MCF 10A (cell line): ENCODE data around the gene LRRC2. TPM values are rescaled to one million over a fixed set of nuclear protein-coding genes. Genes with fewer than 3 reads are reported as not detected.

ENCODE experiments used
- BruUV-seq: library from RNA; stranded (reverse); fragments of 400-500 nt; replicated peaks from 2 replicates; lab custom pipeline; 2021; lab: Mats Ljungman, UMichigan
- CTCF ChIA-PET: fragments of 300-600 bp; sonication (Branson Sonifier 250); formaldehyde crosslinking; extraction: SDS; loops from one replicate; lab custom pipeline; 2021; ENCODE audit warnings: antibody characterized with exemption, inconsistent platforms; lab: Yijun Ruan, JAX
- POLR2A ChIA-PET: fragments of 300-600, 350-650 bp; sonication (Branson Sonifier 250); formaldehyde crosslinking; extraction: SDS; loops from one replicate; lab custom pipeline; 2020; ENCODE audit warnings: antibody characterized with exemption, inconsistent platforms; lab: Yijun Ruan, JAX
- DNase-seq: peaks from one replicate; pipeline ENCODE4 v3.0.0-alpha.2; 2018; ENCODE audit not compliant: unreplicated experiment
- H3K27ac Mint-ChIP-seq: one replicate; pipeline ENCODE4 v1.8.0; 2022; ENCODE audit warnings: mild to moderate bottlenecking, low read depth, mixed read lengths; ENCODE audit not compliant: unreplicated experiment
- H3K27me3 Mint-ChIP-seq: one replicate; pipeline ENCODE4 v1.8.0; 2022; ENCODE audit warnings: mixed read lengths; ENCODE audit not compliant: insufficient read depth, unreplicated experiment
- H3K36me3 Mint-ChIP-seq: one replicate; pipeline ENCODE4 v1.8.0; 2022; ENCODE audit warnings: mild to moderate bottlenecking, moderate library complexity, mixed read lengths; ENCODE audit not compliant: insufficient read depth, unreplicated experiment
- H3K4me1 Mint-ChIP-seq: one replicate; pipeline ENCODE4 v1.8.0; 2022; ENCODE audit warnings: mixed read lengths; ENCODE audit not compliant: insufficient read depth, unreplicated experiment
- H3K4me3 Mint-ChIP-seq: one replicate; pipeline ENCODE4 v1.8.0; 2022; ENCODE audit warnings: mild to moderate bottlenecking, moderate library complexity, mixed read lengths; ENCODE audit not compliant: unreplicated experiment
- H3K9me3 Mint-ChIP-seq: one replicate; pipeline ENCODE4 v1.8.0; 2022; ENCODE audit warnings: mixed read lengths; ENCODE audit not compliant: unreplicated experiment
- CTCF ChIP-seq: fragments of 200-600 bp; IDR thresholded peaks from one replicate; pipeline ENCODE4 v1.8.0; 2022; ENCODE audit warnings: antibody characterized with exemption, mild to moderate bottlenecking; ENCODE audit not compliant: unreplicated experiment
- intact Hi-C: fragments of 100-400 bp; cut with micrococcal nuclease; formaldehyde crosslinking; loops from 2 replicates; pipeline ENCODE4 v1.14.1; 2022
- total RNA-seq: library from RNA; stranded (reverse); gene quantifications from 2 replicates; pipeline ENCODE4 v1.2.3, GENCODE V29; 2022

The LRRC2 gene
- total RNA-seq, 1 experiment from 2014 or later: not detected

GRCh38 chr3:46607603-46608028, 41.5 kb upstream of the LRRC2 start:
- Mint-ChIP-seq H3K9me3 (no peaks in the 10 kb centered on the region), H3K4me3 (no peak overlapping the region), H3K27ac (no peak overlapping the region), H3K4me1 (no peaks in the 10 kb centered on the region), H3K27me3 (peaks cover 11% of the 10 kb centered on the region), H3K36me3 (no peaks in the 10 kb centered on the region)
- no TSS peak for BruUV-seq
- intact Hi-C loops: no loop called here
- no peak for TF ChIP-seq CTCF
- CTCF ChIA-PET: interaction anchor here (0.7 to 1.5 kb wide), 2 partner anchors 12 to 118 kb away, joined by 3 to 7 read pairs; no protein-coding TSS in a partner anchor
- POLR2A ChIA-PET: interaction anchor here (1.7 kb wide), 1 partner anchor 9 kb away, joined by 4 read pairs; no protein-coding TSS in a partner anchor
- DNase-seq: peak; percentile 6

- BruUV-seq: no TSS peak
- no peaks in the 10 kb centered on the region for H3K9me3 Mint-ChIP-seq
- POLR2A ChIA-PET: no interaction called here
- CTCF ChIA-PET: no interaction called here
- no peak for TF ChIP-seq CTCF
- H3K27ac Mint-ChIP-seq: no peak overlapping the region
- no peaks in the 10 kb centered on the region for H3K27me3 Mint-ChIP-seq
- no peak for DNase-seq
- no peak overlapping the region for H3K4me3 Mint-ChIP-seq
- intact Hi-C loops: no loop called here
- no peaks in the 10 kb centered on the region for H3K36me3 Mint-ChIP-seq
- H3K4me1 Mint-ChIP-seq: no peaks in the 10 kb centered on the region
Observed at GRCh38 chr3:46604127-46604526, 38.0 kb upstream of the LRRC2 start.

- DNase-seq: no peak
- no peaks in the 10 kb centered on the region for H3K27me3 Mint-ChIP-seq
- no peak for TF ChIP-seq CTCF
- H3K27ac Mint-ChIP-seq: no peak overlapping the region
- no peaks in the 10 kb centered on the region for H3K4me1 Mint-ChIP-seq
- ChIA-PET POLR2A (no interaction called here), CTCF (interaction anchor here (0.6 kb wide), 1 partner anchor 700 kb away, joined by 3 read pairs; no protein-coding TSS in a partner anchor)
- no TSS peak for BruUV-seq
- H3K36me3 Mint-ChIP-seq: no peaks in the 10 kb centered on the region
- H3K9me3 Mint-ChIP-seq: no peaks in the 10 kb centered on the region
- intact Hi-C loops: no loop called here
- H3K4me3 Mint-ChIP-seq: no peak overlapping the region
Observed at GRCh38 chr3:46603446-46604046, 37.4 kb upstream of the LRRC2 start.

- POLR2A ChIA-PET: interaction anchor here (0.7 to 2.0 kb wide), 2 partner anchors 9 to 206 kb away, joined by 3 to 4 read pairs; no protein-coding TSS in a partner anchor
- intact Hi-C loops: no loop called here
Observed at GRCh38 chr3:46599590-46599989, 33.5 kb upstream of the LRRC2 start.

More at GRCh38 chr3:46599590-46599989, 33.5 kb upstream of the LRRC2 start:
- BruUV-seq: no TSS peak
- Mint-ChIP-seq H3K9me3 (no peaks in the 10 kb centered on the region), H3K4me3 (no peak overlapping the region), H3K4me1 (no peaks in the 10 kb centered on the region), H3K27ac (no peak overlapping the region), H3K27me3 (no peaks in the 10 kb centered on the region), H3K36me3 (no peaks in the 10 kb centered on the region)
- CTCF ChIA-PET: no interaction called here
- DNase-seq: no peak
- no peak for TF ChIP-seq CTCF
